HCT116 (cell line): Measurements from ENCODE around the gene SLFNL1. TPM values are rescaled to one million over a fixed set of nuclear protein-coding genes. Genes with fewer than 3 reads are reported as not detected.

Experiments
- ATAC-seq: fragments of 200-7000 bp; cut with Tn5 transposase; 2 replicates; pipeline ENCODE4 v1.9.1; 2020; ENCODE audit warnings: mild to moderate bottlenecking, moderate library complexity
- BruUV-seq: library from RNA; stranded (reverse); fragments of 400-500 nt; replicated peaks from 2 replicates; lab custom pipeline; 2021; lab: Mats Ljungman, UMichigan
- CTCF ChIA-PET: fragments of 300-600 bp; sonication (Branson Sonifier 250); formaldehyde crosslinking; loops from one replicate; lab custom pipeline; 2021; ENCODE audit warnings: antibody characterized with exemption; lab: Charles Lee
- POLR2A ChIA-PET: fragments of 300-600, 350-600 bp; sonication (Branson Sonifier 250); formaldehyde crosslinking; loops from one replicate; lab custom pipeline; 2021; ENCODE audit warnings: antibody characterized with exemption; lab: Charles Lee
- RAD21 ChIA-PET, 2 experiments: fragments of 300-600 bp; sonication (Branson Sonifier 250); formaldehyde crosslinking; loops; one replicate each; lab custom pipeline; 2023; ENCODE audit warnings: low total read pairs in 2 of 2; ENCODE audit not compliant: uncharacterized antibody in 2 of 2, unreplicated experiment in 2 of 2, low non-redundant PET in 1 of 2; lab: Charles Lee
- DNase-seq: peaks from one replicate; pipeline ENCODE4 v3.0.0-alpha.2; 2010; ENCODE audit warnings: low read depth, low spot score
- H2AFZ ChIP-seq: fragments of 200-600 bp; shearing (Covaris generic), sonication (generic); 2 replicates; pipeline ENCODE4 v1.6.1; 2017; ENCODE audit warnings: low read depth, mixed run types, mixed read lengths, antibody characterized with exemption, low read length; ENCODE audit not compliant: poor library complexity, severe bottlenecking
- H3K27ac ChIP-seq: 2 replicates; pipeline ENCODE4 v1.5.1; 2012; ENCODE audit warnings: low read depth, low read length
- H3K27me3 ChIP-seq: fragments of 200-600 bp; sonication (generic); 2 replicates; pipeline ENCODE4 v1.6.1; 2016; ENCODE audit warnings: mixed run types, low read length, mixed read lengths; ENCODE audit not compliant: insufficient read depth
- H3K36me3 ChIP-seq, 2 experiments: fragments of 200-500 bp in 1 of 2; fragments of 200-600 bp in 1 of 2; sonication (Bioruptor generic) in 1 of 2; sonication (generic) in 1 of 2; 2 replicates each; pipeline versions ENCODE4 v1.5.1 to v1.6.1; 2014 to 2016; ENCODE audit warnings: low read length in 2 of 2, inconsistent platforms in 1 of 2, mixed read lengths in 1 of 2, mixed run types in 1 of 2; ENCODE audit not compliant: insufficient read depth in 2 of 2, control insufficient read depth in 1 of 2
- H3K4me1 ChIP-seq, 2 experiments: fragments of 200-600 bp in 1 of 2; sonication (generic) in 1 of 2; 2 replicates each; pipeline versions ENCODE4 v1.5.1 to v1.6.1; 2012 to 2017; ENCODE audit warnings: low read length in 2 of 2, inconsistent platforms in 1 of 2, mild to moderate bottlenecking in 1 of 2, mixed read lengths in 1 of 2, mixed run types in 1 of 2, moderate library complexity in 1 of 2; ENCODE audit not compliant: insufficient read depth in 2 of 2, control insufficient read depth in 1 of 2
- H3K4me2 ChIP-seq: fragments of 200-600 bp; sonication (generic); 2 replicates; pipeline ENCODE4 v1.6.1; 2017; ENCODE audit warnings: mixed run types, low read length, mixed read lengths
- H3K4me3 ChIP-seq, 2 experiments: fragments of 200-600 bp in 1 of 2; sonication (generic) in 1 of 2; replicated peaks in 1 of 2; 2 replicates each; pipeline ENCODE4 v1.5.1; 2011 to 2016; ENCODE audit warnings: low read length in 2 of 2, control low read depth in 1 of 2, low read depth in 1 of 2, mild to moderate bottlenecking in 1 of 2, mixed read lengths in 1 of 2, mixed run types in 1 of 2
- H3K79me2 ChIP-seq: fragments of 200-600 bp; sonication (generic); 2 replicates; pipeline ENCODE4 v1.6.1; 2017; ENCODE audit warnings: mild to moderate bottlenecking, mixed run types, low read length, moderate library complexity, mixed read lengths; ENCODE audit not compliant: insufficient read depth
- H3K9ac ChIP-seq: fragments of 200-600 bp; sonication (generic); 2 replicates; pipeline ENCODE4 v1.6.1; 2016; ENCODE audit warnings: low read length, mixed read lengths
- H3K9me2 ChIP-seq: fragments of 200-600 bp; sonication (generic), shearing (Covaris generic); 2 replicates; pipeline ENCODE4 v1.6.1; 2017; ENCODE audit warnings: mixed run types, mild to moderate bottlenecking, moderate library complexity; ENCODE audit not compliant: insufficient read depth
- H3K9me3 ChIP-seq, 2 experiments: fragments of 200-500 bp in 1 of 2; fragments of 200-600 bp in 1 of 2; sonication (Bioruptor generic) in 1 of 2; sonication (generic) in 1 of 2; 2 replicates each; pipeline ENCODE4 v1.6.1; 2014 to 2017; ENCODE audit warnings: low read length in 2 of 2, mixed read lengths in 2 of 2, inconsistent platforms in 1 of 2, low read depth in 1 of 2, mild to moderate bottlenecking in 1 of 2, mixed run types in 1 of 2, moderate library complexity in 1 of 2; ENCODE audit not compliant: control insufficient read depth in 1 of 2, insufficient read depth in 1 of 2
- H4K20me1 ChIP-seq: fragments of 200-600 bp; sonication (generic), shearing (Covaris generic); 2 replicates; pipeline ENCODE4 v1.6.1; 2017; ENCODE audit warnings: mixed run types, mild to moderate bottlenecking, moderate library complexity; ENCODE audit not compliant: insufficient read depth
- CEBPB ChIP-seq: IDR thresholded peaks from 2 replicates; pipeline ENCODE4 v1.6.1; 2012; ENCODE audit warnings: low read depth
- EGR1 ChIP-seq: IDR thresholded peaks from 2 replicates; pipeline ENCODE4 v1.6.1; 2012; ENCODE audit warnings: low read depth
- ELF1 ChIP-seq: IDR thresholded peaks from 2 replicates; pipeline ENCODE4 v1.6.1; 2012; ENCODE audit warnings: low read depth, borderline replicate concordance
- EZH2phosphoT487 ChIP-seq: fragments of 200-600 bp; IDR thresholded peaks from 2 replicates; pipeline ENCODE4 v1.6.1; 2018; ENCODE audit warnings: antibody characterized with exemption, borderline replicate concordance
- JUND ChIP-seq: IDR thresholded peaks from 2 replicates; pipeline ENCODE4 v1.6.1; 2012
- POLR2AphosphoS5 ChIP-seq: IDR thresholded peaks from 2 replicates; pipeline ENCODE4 v1.6.1; 2011; ENCODE audit warnings: mild to moderate bottlenecking, low read depth, low read length, moderate library complexity
- REST ChIP-seq: IDR thresholded peaks from 2 replicates; pipeline ENCODE4 v1.6.1; 2012; ENCODE audit warnings: low read depth
- SRF ChIP-seq: IDR thresholded peaks from 2 replicates; pipeline ENCODE4 v1.6.1; 2012; ENCODE audit warnings: low read depth
- TCF7L2 ChIP-seq: IDR thresholded peaks from 2 replicates; pipeline ENCODE4 v1.7.0; 2011; ENCODE audit warnings: borderline replicate concordance, inconsistent platforms; ENCODE audit not compliant: insufficient read depth, insufficient read length; ENCODE audit errors: extremely low read depth
- YY1 ChIP-seq: IDR thresholded peaks from 2 replicates; pipeline ENCODE4 v1.6.1; 2011; ENCODE audit warnings: low read length, low read depth, moderate library complexity, mild to moderate bottlenecking; ENCODE audit not compliant: insufficient replicate concordance; ENCODE audit errors: extremely low read depth
- ZBTB33 ChIP-seq: IDR thresholded peaks from 2 replicates; pipeline ENCODE4 v1.6.1; 2011; ENCODE audit warnings: mild to moderate bottlenecking, low read length, moderate library complexity; ENCODE audit not compliant: insufficient replicate concordance; ENCODE audit errors: extremely low read depth
- intact Hi-C: fragments of 100-400 bp; cut with micrococcal nuclease; formaldehyde crosslinking; loops from 2 replicates; pipeline ENCODE4 v1.10.0; 2022
- total RNA-seq: library from RNA; stranded (reverse); gene quantifications from one replicate; pipeline ENCODE4 v1.2.1, GENCODE V29; 2021; ENCODE audit not compliant: unreplicated experiment
- TF ChIP-seq, protein P1 (sequence below): IDR thresholded peaks from 2 replicates; pipeline ENCODE4 v1.6.1; 2012
- TF ChIP-seq, protein P2 (sequence below), 3 experiments: fragments of 200-600 bp in 1 of 3; sonication (generic) in 1 of 3; IDR thresholded peaks in 2 of 3; conservative IDR thresholded peaks in 1 of 3; 2 replicates each; pipeline ENCODE4 v1.5.1; 2012 to 2017; ENCODE audit warnings: low read depth in 2 of 3, low read length in 2 of 3, antibody characterized with exemption in 1 of 3, borderline replicate concordance in 1 of 3, control low read depth in 1 of 3, mild to moderate bottlenecking in 1 of 3, mixed read lengths in 1 of 3, mixed run types in 1 of 3, moderate library complexity in 1 of 3; ENCODE audit not compliant: insufficient read depth in 1 of 3

The SLFNL1 gene
- total RNA-seq, 1 experiment from 2014 or later: 0.20 TPM

- TF ChIP-seq, protein P1, sequence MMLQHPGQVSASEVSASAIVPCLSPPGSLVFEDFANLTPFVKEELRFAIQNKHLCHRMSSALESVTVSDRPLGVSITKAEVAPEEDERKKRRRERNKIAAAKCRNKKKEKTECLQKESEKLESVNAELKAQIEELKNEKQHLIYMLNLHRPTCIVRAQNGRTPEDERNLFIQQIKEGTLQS: no peak
- no peak for TF ChIP-seq JUND
- no peak for TF ChIP-seq SRF
- TF ChIP-seq TCF7L2: peak; percentile 11
Observed at GRCh38 chr1:40979241-40980067, 42.1 kb downstream of the SLFNL1 start, which contains the start of gene CTPS1 (continued).

- Histone ChIP-seq H3K27ac (peak overlapping the region; percentile 84), H3K4me1 (peaks cover 7 to 45% of the 10 kb centered on the region in 2 experiments; a peak in 3 of 4 replicates), H2AFZ (peak overlapping the region; percentile 37), H3K4me2 (peak overlapping the region; percentile 92), H3K9me2 (no peaks in the 10 kb centered on the region), H3K9me3 (no peaks in the 10 kb centered on the region), H3K4me3 (peak overlapping the region; percentile 74 to 79), H3K9ac (peak overlapping the region; percentile 97), H3K27me3 (no peaks in the 10 kb centered on the region), H3K36me3 (peaks cover 6 to 12% of the 10 kb centered on the region in 2 experiments; a peak in 2 of 4 replicates), H3K79me2 (peaks cover 39% of the 10 kb centered on the region), H4K20me1 (peaks cover 10% of the 10 kb centered on the region; the same call in 1 of the 2 replicates)
- intact Hi-C loops: no loop called here
- ChIA-PET RAD21 (no interaction called here), CTCF (interaction anchor here (0.9 to 2.0 kb wide), 3 partner anchors 25 to 30 kb away, joined by 3 to 7 read pairs (median 5); no protein-coding TSS in a partner anchor), POLR2A (interaction anchor here (1.3 to 1.5 kb wide), 2 partner anchors 13 to 35 kb away, joined by 3 to 6 read pairs; no protein-coding TSS in a partner anchor)
- DNase-seq (no peak), ATAC-seq (no peak)
- BruUV-seq: TSS peak; percentile 84
- TF ChIP-seq, protein P2, sequence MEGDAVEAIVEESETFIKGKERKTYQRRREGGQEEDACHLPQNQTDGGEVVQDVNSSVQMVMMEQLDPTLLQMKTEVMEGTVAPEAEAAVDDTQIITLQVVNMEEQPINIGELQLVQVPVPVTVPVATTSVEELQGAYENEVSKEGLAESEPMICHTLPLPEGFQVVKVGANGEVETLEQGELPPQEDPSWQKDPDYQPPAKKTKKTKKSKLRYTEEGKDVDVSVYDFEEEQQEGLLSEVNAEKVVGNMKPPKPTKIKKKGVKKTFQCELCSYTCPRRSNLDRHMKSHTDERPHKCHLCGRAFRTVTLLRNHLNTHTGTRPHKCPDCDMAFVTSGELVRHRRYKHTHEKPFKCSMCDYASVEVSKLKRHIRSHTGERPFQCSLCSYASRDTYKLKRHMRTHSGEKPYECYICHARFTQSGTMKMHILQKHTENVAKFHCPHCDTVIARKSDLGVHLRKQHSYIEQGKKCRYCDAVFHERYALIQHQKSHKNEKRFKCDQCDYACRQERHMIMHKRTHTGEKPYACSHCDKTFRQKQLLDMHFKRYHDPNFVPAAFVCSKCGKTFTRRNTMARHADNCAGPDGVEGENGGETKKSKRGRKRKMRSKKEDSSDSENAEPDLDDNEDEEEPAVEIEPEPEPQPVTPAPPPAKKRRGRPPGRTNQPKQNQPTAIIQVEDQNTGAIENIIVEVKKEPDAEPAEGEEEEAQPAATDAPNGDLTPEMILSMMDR (IDR thresholded peaks at IDR 0.05 in 2 of 3, conservative IDR thresholded peaks at IDR 0.05 in 1 of 3; ENCODE audit: borderline replicate concordance in 1 of 3, insufficient read depth in 1 of 3, low read depth in 2 of 3, low read length in 2 of 3): no peak
- TF ChIP-seq REST: no peak
- no peak for TF ChIP-seq POLR2AphosphoS5
- no peak for TF ChIP-seq EZH2phosphoT487
- TF ChIP-seq EGR1: no peak
- no peak for TF ChIP-seq TCF7L2
- TF ChIP-seq ELF1: no peak
- TF ChIP-seq YY1: no peak
- TF ChIP-seq, protein P1: no peak
- no peak for TF ChIP-seq ZBTB33
- TF ChIP-seq CEBPB: no peak
Observed at GRCh38 chr1:40978886-40979240, 42.7 kb downstream of the SLFNL1 start.
